Activated naive CD8-positive, alpha-beta T cell treated with anti-CD3 and anti-CD28 coated beads, Interleukin-2, amount 10 ng/mL, durations not matched to agents 7 days and 5 days (primary cell): ENCODE data around the gene RPS25. TPM values are rescaled to one million over a fixed set of nuclear protein-coding genes. Genes with fewer than 3 reads are reported as not detected.
"Not testable (repeated sequence)": the region's sequence is repeated elsewhere in the genome, so short reads cannot be mapped to it uniquely, and the experiment has no call there.

Experiments
- ATAC-seq: fragments of 150-1000 bp; cut with Tn5 transposase; one replicate; pipeline ENCODE4 v1.10.0; 2021; ENCODE audit warnings: low read depth, moderate library complexity
- POLR2A ChIA-PET: fragments of 350-600 bp; sonication (Branson Sonifier 250); formaldehyde crosslinking; loops from one replicate; lab custom pipeline; 2021; ENCODE audit warnings: antibody characterized with exemption; lab: Charles Lee
- DNase-seq: peaks from one replicate; pipeline ENCODE4 v3.0.0; 2021
- H3K27ac Mint-ChIP-seq: one replicate; pipeline ENCODE4 v1.8.0; 2022; ENCODE audit warnings: mild to moderate bottlenecking, mixed read lengths
- H3K27me3 Mint-ChIP-seq: one replicate; pipeline ENCODE4 v1.8.0; 2022; ENCODE audit warnings: mild to moderate bottlenecking, moderate library complexity, mixed read lengths
- H3K36me3 Mint-ChIP-seq: one replicate; pipeline ENCODE4 v1.8.0; 2021; ENCODE audit warnings: mild to moderate bottlenecking, mixed read lengths
- H3K4me1 Mint-ChIP-seq: one replicate; pipeline ENCODE4 v1.8.0; 2021; ENCODE audit warnings: mixed read lengths
- H3K4me3 Mint-ChIP-seq: one replicate; pipeline ENCODE4 v1.8.0; 2022; ENCODE audit warnings: mild to moderate bottlenecking, moderate library complexity, mixed read lengths
- H3K9me3 Mint-ChIP-seq: one replicate; pipeline ENCODE4 v1.8.0; 2021; ENCODE audit warnings: mixed read lengths
- total RNA-seq, 2 experiments: library from RNA; stranded (reverse); gene quantifications; one replicate each; pipeline ENCODE4 v1.2.3, GENCODE V29; 2021

Gene RPS25
- total RNA-seq, 2 experiments from 2014 or later = 1,397 to 1,460 TPM

DNA sequence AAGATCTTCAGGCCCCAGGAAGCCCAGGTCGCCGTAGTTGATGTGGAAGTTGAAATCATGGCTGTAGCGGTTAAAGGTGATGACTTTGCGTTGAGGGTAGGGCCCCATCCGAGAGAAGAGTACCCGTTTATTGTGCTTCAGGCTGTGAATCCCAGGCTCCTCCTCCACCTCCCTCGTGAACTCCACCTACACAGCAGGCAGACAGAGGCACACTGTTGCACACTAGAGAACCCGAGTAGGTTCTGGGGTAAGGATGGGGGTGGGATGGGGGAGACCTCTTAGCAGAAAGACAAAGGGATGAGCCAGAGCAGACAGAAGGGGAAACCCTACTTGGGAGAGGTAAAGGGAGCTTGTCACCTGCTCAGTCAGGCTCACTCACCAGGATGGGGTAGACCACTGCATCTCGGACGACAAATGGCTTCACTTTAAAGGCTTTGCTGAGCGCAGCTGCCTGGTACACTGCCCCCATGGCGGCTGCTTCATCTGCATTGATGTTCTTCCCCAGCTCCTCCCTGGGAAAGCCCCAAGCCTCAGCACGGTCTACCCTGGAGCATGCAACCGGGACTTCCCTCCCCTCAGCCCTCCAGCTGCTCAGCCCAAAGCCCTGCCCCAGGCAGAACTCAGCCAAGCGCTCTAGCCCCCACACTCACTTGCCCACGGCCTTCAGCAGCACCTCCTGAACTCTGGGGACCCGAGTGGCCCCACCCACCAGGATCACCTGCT lies 33.5 kb upstream of the RPS25 start:
- Mint-ChIP-seq H3K4me3 (no peak overlapping the region), H3K4me1 (peaks cover 11% of the 10 kb centered on the region), H3K36me3 (peaks cover 28% of the 10 kb centered on the region), H3K27me3 (no peaks in the 10 kb centered on the region), H3K27ac (no peak overlapping the region), H3K9me3 (no peaks in the 10 kb centered on the region)
- POLR2A ChIA-PET = interaction anchor here (0.9 to 1.8 kb wide), 2 partner anchors 16 to 54 kb away, joined by 3 to 8 read pairs; partner anchors contain the start of genes CENATAC and VPS11
- ATAC-seq (no peak), DNase-seq (no peak)

GRCh38 chr11:119049081-119049480 lies 30.9 kb upstream of the RPS25 start:
- POLR2A ChIA-PET = no interaction called here
- no peaks in the 10 kb centered on the region for H3K9me3 Mint-ChIP-seq
- ATAC-seq = no peak
- peaks cover 34% of the 10 kb centered on the region for H3K36me3 Mint-ChIP-seq
- H3K27ac Mint-ChIP-seq = no peak overlapping the region
- no peak for DNase-seq
- H3K27me3 Mint-ChIP-seq = no peaks in the 10 kb centered on the region
- H3K4me1 Mint-ChIP-seq = peaks cover 2% of the 10 kb centered on the region
- no peak overlapping the region for H3K4me3 Mint-ChIP-seq

- peak overlapping the region; percentile 22 for H3K27ac Mint-ChIP-seq
- POLR2A ChIA-PET = interaction anchor here (1.1 to 1.3 kb wide), 2 partner anchors 8 to 30 kb away, joined by 3 to 6 read pairs; partner anchors contain the start of genes RPS25 and TRAPPC4
These were observed 30.5 kb upstream of the RPS25 start for GRCh38 chr11:119048644-119049043.

GRCh38 chr11:119047205-119047604 lies 29.1 kb upstream of the RPS25 start:
- Mint-ChIP-seq H3K4me1 (peaks cover 1% of the 10 kb centered on the region), H3K4me3 (no peak overlapping the region), H3K36me3 (peaks cover 31% of the 10 kb centered on the region), H3K9me3 (no peaks in the 10 kb centered on the region), H3K27ac (peak overlapping the region; percentile 47), H3K27me3 (no peaks in the 10 kb centered on the region)
- DNase-seq (no peak), ATAC-seq (no peak)
- POLR2A ChIA-PET = no interaction called here

More at GRCh38 chr11:119048644-119049043, 30.5 kb upstream of the RPS25 start:
- no peak for ATAC-seq
- no peak for DNase-seq
- Mint-ChIP-seq H3K4me1 (peaks cover 2% of the 10 kb centered on the region), H3K27me3 (no peaks in the 10 kb centered on the region), H3K36me3 (peaks cover 34% of the 10 kb centered on the region), H3K9me3 (no peaks in the 10 kb centered on the region), H3K4me3 (no peak overlapping the region)

GRCh38 chr11:119046489-119046888 lies 28.3 kb upstream of the RPS25 start:
- Mint-ChIP-seq H3K4me3 (no peak overlapping the region), H3K27me3 (no peaks in the 10 kb centered on the region), H3K36me3 (peaks cover 28% of the 10 kb centered on the region), H3K27ac (no peak overlapping the region), H3K9me3 (no peaks in the 10 kb centered on the region), H3K4me1 (peaks cover 1% of the 10 kb centered on the region)
- POLR2A ChIA-PET = interaction anchor here (0.6 to 0.7 kb wide), 2 partner anchors 11 to 274 kb away, joined by 3 read pairs; partner anchors contain the start of gene HYOU1
- ATAC-seq (no peak), DNase-seq (no peak)

DNA sequence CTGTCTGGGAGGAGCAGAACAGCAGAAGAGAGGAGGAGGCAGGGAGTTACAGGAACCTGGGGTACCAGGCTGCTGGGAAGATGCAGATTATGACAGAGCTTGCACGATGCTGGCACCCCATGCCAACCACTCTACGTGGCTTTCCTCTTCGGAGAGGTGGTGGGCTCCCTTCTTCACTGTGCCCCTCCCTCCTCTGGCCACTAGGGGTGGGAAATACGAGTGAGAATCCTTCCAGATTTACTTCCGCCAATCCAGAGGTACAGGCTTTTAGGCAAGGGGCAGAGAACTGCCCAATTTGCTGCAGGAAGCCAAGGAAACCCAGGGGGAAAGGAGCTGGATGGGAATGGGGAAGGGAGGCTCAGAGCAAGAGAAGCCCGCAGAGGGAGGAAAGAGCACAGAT lies 26.6 kb upstream of the RPS25 start:
- H3K9me3 Mint-ChIP-seq = no peaks in the 10 kb centered on the region
- POLR2A ChIA-PET = no interaction called here
- H3K4me1 Mint-ChIP-seq = peaks cover 1% of the 10 kb centered on the region
- H3K27ac Mint-ChIP-seq = no peak overlapping the region
- peaks cover 21% of the 10 kb centered on the region for H3K36me3 Mint-ChIP-seq
- DNase-seq (no peak), ATAC-seq (no peak)
- no peak overlapping the region for H3K4me3 Mint-ChIP-seq
- H3K27me3 Mint-ChIP-seq = peaks cover 5% of the 10 kb centered on the region

DNA sequence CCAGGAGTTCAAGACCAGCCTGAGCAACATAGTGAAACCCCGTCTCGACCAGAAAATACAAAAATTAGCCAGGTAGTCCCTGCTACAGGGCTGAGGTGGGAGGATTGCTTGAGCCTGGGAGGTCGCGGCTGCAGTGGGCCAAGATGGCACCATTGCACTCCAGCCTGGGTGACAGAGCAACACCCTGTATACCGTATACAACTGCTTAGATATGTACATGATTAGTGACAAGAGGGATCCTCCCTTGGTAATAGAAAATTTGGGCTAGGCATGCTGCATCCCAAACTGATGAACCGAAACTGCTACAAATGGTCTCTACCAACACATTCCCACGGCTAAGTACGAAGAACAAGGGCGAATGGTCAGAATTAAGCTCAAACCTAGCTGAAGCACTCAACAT lies 24.8 kb upstream of the RPS25 start:
- H3K9me3 Mint-ChIP-seq = no peaks in the 10 kb centered on the region
- H3K27ac Mint-ChIP-seq = no peak overlapping the region
- H3K4me1 Mint-ChIP-seq = peaks cover 1% of the 10 kb centered on the region
- peaks cover 15% of the 10 kb centered on the region for H3K36me3 Mint-ChIP-seq
- POLR2A ChIA-PET = interaction anchor here (0.7 kb wide), 1 partner anchor 13 kb away, joined by 3 read pairs; the partner anchor contains the start of gene SLC37A4
- ATAC-seq (no peak), DNase-seq (no peak)
- H3K4me3 Mint-ChIP-seq = no peak overlapping the region
- peaks cover 8% of the 10 kb centered on the region for H3K27me3 Mint-ChIP-seq

DNA sequence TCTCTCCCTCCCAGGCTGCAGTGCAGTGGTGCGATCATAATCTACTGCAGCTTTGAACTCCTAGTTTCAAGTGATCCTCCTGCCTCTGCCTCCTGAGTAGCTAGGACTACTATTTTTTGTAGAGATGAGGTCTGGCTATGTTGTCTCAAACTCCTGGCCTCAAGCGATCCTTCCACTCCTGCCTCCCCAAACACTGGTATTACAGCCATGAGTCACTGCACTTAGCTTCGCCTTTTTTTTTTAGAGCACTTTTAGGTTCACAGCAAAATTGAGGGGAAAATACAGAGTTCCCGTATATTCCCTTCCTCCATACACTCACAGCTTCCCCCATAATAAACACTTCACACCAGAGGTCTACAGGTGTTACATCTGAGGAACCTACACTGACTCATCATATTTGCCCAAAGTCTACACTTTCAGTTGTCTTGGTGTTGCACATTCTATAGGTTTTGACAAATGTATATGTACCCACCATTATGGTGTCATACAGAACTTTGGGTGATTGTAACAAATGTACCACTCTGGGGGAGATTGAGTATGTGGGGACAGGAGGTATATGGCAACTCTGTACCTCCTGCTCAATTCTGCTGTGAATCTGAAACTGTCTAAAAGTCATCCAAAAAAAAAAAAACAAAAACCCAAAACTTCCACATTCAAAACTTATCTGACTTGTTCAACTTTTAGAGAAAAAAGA lies 23.8 kb upstream of the RPS25 start:
- H3K27ac Mint-ChIP-seq = no peak overlapping the region
- DNase-seq (no peak), ATAC-seq (peak; percentile 36)
- peaks cover 8% of the 10 kb centered on the region for H3K27me3 Mint-ChIP-seq
- peaks cover 8% of the 10 kb centered on the region for H3K36me3 Mint-ChIP-seq
- peaks cover 1% of the 10 kb centered on the region for H3K4me1 Mint-ChIP-seq
- no peaks in the 10 kb centered on the region for H3K9me3 Mint-ChIP-seq
- POLR2A ChIA-PET = no interaction called here
- H3K4me3 Mint-ChIP-seq = no peak overlapping the region

- not testable (repeated sequence) for H3K4me3 Mint-ChIP-seq, DNase-seq
These were observed 21.3 kb upstream of the RPS25 start for GRCh38 chr11:119039471-119039870.

GRCh38 chr11:119038884-119039283 lies 20.7 kb upstream of the RPS25 start:
- Mint-ChIP-seq H3K4me3 (no peak overlapping the region), H3K4me1 (peaks cover 1% of the 10 kb centered on the region), H3K27ac (no peak overlapping the region), H3K36me3 (no peaks in the 10 kb centered on the region), H3K9me3 (no peaks in the 10 kb centered on the region), H3K27me3 (peaks cover 8% of the 10 kb centered on the region)
- no peak for DNase-seq
- ATAC-seq = no peak
- POLR2A ChIA-PET = no interaction called here

More at GRCh38 chr11:119039471-119039870, 21.3 kb upstream of the RPS25 start:
- H3K36me3 Mint-ChIP-seq, H3K27me3 Mint-ChIP-seq, H3K27ac Mint-ChIP-seq, ATAC-seq, H3K9me3 Mint-ChIP-seq, POLR2A ChIA-PET, H3K4me1 Mint-ChIP-seq: not testable (repeated sequence)

DNA sequence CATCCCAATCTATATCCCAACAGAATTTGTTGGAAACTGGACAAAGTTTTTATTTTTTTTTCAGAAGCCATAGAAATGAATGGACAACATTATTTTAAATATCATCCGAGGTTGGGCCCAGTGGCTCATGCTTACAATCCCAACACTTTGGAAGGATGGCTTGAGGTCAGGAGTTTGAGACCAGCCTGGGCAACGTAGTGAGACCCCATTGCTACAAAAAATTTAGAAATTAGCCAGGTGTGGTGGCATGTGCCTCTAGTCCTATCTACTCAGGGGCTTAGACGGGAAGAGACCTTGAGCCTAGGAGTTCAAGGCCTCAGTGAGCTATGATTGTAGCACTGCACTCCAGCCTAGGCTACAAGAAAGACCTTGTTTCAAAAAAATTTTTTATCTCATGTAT lies 16.7 kb upstream of the RPS25 start:
- peaks cover 4% of the 10 kb centered on the region for H3K27me3 Mint-ChIP-seq
- H3K9me3 Mint-ChIP-seq = no peaks in the 10 kb centered on the region
- H3K4me1 Mint-ChIP-seq = peaks cover 2% of the 10 kb centered on the region
- no peaks in the 10 kb centered on the region for H3K36me3 Mint-ChIP-seq
- ATAC-seq = no peak
- H3K4me3 Mint-ChIP-seq = no peak overlapping the region
- no peak for DNase-seq
- POLR2A ChIA-PET = no interaction called here
- H3K27ac Mint-ChIP-seq = no peak overlapping the region

DNA sequence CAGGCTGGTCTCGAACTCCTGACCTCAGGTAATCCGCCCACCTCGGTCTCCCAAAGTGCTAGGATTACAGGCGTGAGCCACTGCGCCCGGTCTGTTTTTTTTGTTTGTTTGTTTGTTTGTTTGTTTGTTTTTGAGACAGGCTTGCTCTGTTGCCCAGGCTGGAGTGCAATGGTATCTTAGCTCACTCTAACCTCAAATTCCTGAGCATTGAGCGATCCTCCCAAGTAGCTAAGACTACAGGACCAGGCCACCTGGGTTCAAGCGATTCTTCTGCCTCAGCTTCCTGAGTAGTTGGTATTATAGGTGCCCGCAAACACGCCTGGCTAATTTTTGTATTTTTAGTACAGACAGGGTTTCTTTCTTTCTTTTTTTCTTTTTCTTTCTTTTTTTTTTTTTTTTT lies 15.3 kb upstream of the RPS25 start:
- POLR2A ChIA-PET = interaction anchor here (0.7 kb wide), 1 partner anchor 23 kb away, joined by 3 read pairs; no protein-coding TSS in a partner anchor
- not testable (repeated sequence) for H3K4me3 Mint-ChIP-seq, ATAC-seq, H3K27me3 Mint-ChIP-seq, H3K27ac Mint-ChIP-seq, DNase-seq, H3K9me3 Mint-ChIP-seq, H3K36me3 Mint-ChIP-seq
- peaks cover 13% of the 10 kb centered on the region for H3K4me1 Mint-ChIP-seq

GRCh38 chr11:119031912-119032280 lies 13.8 kb upstream of the RPS25 start:
- POLR2A ChIA-PET = interaction anchor here (1.4 to 2.5 kb wide), 2 partner anchors 14 to 70 kb away, joined by 3 to 23 read pairs; partner anchors contain the start of genes RPS25 and TRAPPC4
- peaks cover 16% of the 10 kb centered on the region for H3K4me1 Mint-ChIP-seq

More at GRCh38 chr11:119031912-119032280, 13.8 kb upstream of the RPS25 start:
- Mint-ChIP-seq H3K36me3 (peaks cover 3% of the 10 kb centered on the region), H3K27ac (no peak overlapping the region), H3K27me3 (no peaks in the 10 kb centered on the region), H3K9me3 (no peaks in the 10 kb centered on the region), H3K4me3 (no peak overlapping the region)
- DNase-seq (no peak), ATAC-seq (no peak)
